Uterus (tissue), 2 donors: ENCODE results near the gene EPHX1.

Source experiments
- POLR2A ChIP-seq, 2 donors: fragments of 450-650 bp; IDR thresholded peaks; one replicate each; pipeline ENCODE4 v1.6.1; 2016; ENCODE audit warnings: antibody characterized with exemption in 2 of 2, mild to moderate bottlenecking in 1 of 2, moderate library complexity in 1 of 2
- TF ChIP-seq, protein P1 (sequence below), 4 experiments: fragments of 200-600 bp in 2 of 4; fragments of 450-650 bp in 2 of 4; sonication (generic) in 2 of 4; IDR thresholded peaks; one replicate each; pipeline ENCODE4 v1.5.1; 2016 to 2019; ENCODE audit warnings: antibody characterized with exemption in 4 of 4, mild to moderate bottlenecking in 2 of 4, moderate library complexity in 1 of 4

DNA sequence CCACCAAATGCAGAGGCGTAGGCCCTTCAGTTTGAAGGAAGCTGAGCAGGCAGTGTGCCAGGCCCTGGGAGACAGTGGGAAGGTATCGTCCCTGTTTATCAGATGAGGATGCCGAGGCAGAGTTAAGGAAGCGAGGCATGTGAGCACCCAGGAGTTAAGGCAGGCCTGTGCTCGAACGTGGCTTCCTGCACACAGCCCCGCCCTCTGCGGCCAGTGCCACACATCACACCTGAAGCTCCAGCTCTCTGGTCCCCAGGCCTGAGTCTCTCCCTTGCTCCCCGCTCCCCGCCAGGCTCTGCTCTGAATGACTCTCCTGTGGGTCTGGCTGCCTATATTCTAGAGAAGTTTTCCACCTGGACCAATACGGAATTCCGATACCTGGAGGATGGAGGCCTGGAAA, 32.1 kb downstream of the EPHX1 start:
- TF ChIP-seq, protein P1, sequence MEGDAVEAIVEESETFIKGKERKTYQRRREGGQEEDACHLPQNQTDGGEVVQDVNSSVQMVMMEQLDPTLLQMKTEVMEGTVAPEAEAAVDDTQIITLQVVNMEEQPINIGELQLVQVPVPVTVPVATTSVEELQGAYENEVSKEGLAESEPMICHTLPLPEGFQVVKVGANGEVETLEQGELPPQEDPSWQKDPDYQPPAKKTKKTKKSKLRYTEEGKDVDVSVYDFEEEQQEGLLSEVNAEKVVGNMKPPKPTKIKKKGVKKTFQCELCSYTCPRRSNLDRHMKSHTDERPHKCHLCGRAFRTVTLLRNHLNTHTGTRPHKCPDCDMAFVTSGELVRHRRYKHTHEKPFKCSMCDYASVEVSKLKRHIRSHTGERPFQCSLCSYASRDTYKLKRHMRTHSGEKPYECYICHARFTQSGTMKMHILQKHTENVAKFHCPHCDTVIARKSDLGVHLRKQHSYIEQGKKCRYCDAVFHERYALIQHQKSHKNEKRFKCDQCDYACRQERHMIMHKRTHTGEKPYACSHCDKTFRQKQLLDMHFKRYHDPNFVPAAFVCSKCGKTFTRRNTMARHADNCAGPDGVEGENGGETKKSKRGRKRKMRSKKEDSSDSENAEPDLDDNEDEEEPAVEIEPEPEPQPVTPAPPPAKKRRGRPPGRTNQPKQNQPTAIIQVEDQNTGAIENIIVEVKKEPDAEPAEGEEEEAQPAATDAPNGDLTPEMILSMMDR (IDR thresholded peaks at IDR 0.05), result no peak
- TF ChIP-seq POLR2A (IDR thresholded peaks at IDR 0.05), result no peak
